HepG2 (cell line): ENCODE data around the gene NFX1. TPM values are rescaled to one million over a fixed set of nuclear protein-coding genes. Genes with fewer than 3 reads are reported as not detected.

ENCODE experiments used
- AGO2 ChIP-seq: fragments of 200-400 bp; formaldehyde crosslinking; optimal IDR thresholded peaks from 2 replicates; pipeline ENCODE3; 2017; ENCODE audit warnings: mild to moderate bottlenecking, low read depth, low read length, moderate library complexity
- AHR ChIP-seq: IDR thresholded peaks from 2 replicates; pipeline ENCODE4 v1.6.1; 2018; ENCODE audit warnings: missing genetic modification reagents, missing compliant biosample characterization
- ARNT ChIP-seq: fragments of 450-650 bp; IDR thresholded peaks from 2 replicates; pipeline ENCODE4 v1.6.1; 2017
- CBX5 ChIP-seq: sonication (generic); formaldehyde crosslinking; IDR thresholded peaks from 2 replicates; pipeline ENCODE4 v1.4.0; 2020; ENCODE audit warnings: missing genetic modification reagents, borderline replicate concordance
- CC2D1A ChIP-seq: sonication (generic); formaldehyde crosslinking; IDR thresholded peaks from 2 replicates; pipeline ENCODE4 v1.8.1; 2023; ENCODE audit warnings: mild to moderate bottlenecking, missing genetic modification reagents
- CENPX ChIP-seq: sonication (generic); formaldehyde crosslinking; IDR thresholded peaks from 2 replicates; pipeline ENCODE4 v1.9.0; 2021; ENCODE audit warnings: mild to moderate bottlenecking, missing genetic modification reagents, moderate library complexity
- CREM ChIP-seq, 2 experiments: sonication (generic) in 1 of 2; formaldehyde crosslinking in 1 of 2; IDR thresholded peaks; 2 replicates each; pipeline versions ENCODE4 v1.4.0 to v1.6.1; 2016 to 2020; ENCODE audit warnings: antibody characterized with exemption in 1 of 2, mild to moderate bottlenecking in 1 of 2, missing genetic modification reagents in 1 of 2
- KLF6 ChIP-seq: IDR thresholded peaks from 2 replicates; pipeline ENCODE4 v1.8.0; 2016; ENCODE audit warnings: missing biosample characterization, missing genetic modification reagents
- MAF1 ChIP-seq: sonication (generic); formaldehyde crosslinking; IDR thresholded peaks from 2 replicates; pipeline ENCODE4 v1.5.0; 2020; ENCODE audit warnings: missing genetic modification reagents, borderline replicate concordance
- MBNL3 ChIP-seq: fragments of 250-450 bp; sonication (Bioruptor Pico); conservative IDR thresholded peaks from 2 replicates; pipeline ENCODE4 v1.8.0; 2022; ENCODE audit warnings: mild to moderate bottlenecking, inconsistent platforms
- POGZ ChIP-seq: sonication (generic); formaldehyde crosslinking; IDR thresholded peaks from 2 replicates; pipeline ENCODE4 v1.4.0; 2020; ENCODE audit warnings: mild to moderate bottlenecking, missing genetic modification reagents
- POLR2AphosphoS5 ChIP-seq: IDR thresholded peaks from 2 replicates; pipeline ENCODE4 v1.6.1; 2012; ENCODE audit warnings: low read depth, low read length
- SP4 ChIP-seq: sonication (generic); formaldehyde crosslinking; IDR thresholded peaks from 2 replicates; pipeline ENCODE4 v1.8.1; 2023; ENCODE audit warnings: mild to moderate bottlenecking, missing genetic modification reagents
- ZNF451 ChIP-seq: sonication (generic); formaldehyde crosslinking; IDR thresholded peaks from 2 replicates; pipeline ENCODE4 v1.5.0; 2020; ENCODE audit warnings: mild to moderate bottlenecking, missing genetic modification reagents
- ZNF614 ChIP-seq: IDR thresholded peaks from 2 replicates; pipeline ENCODE4 v1.6.1; 2018; ENCODE audit warnings: missing biosample characterization, missing genetic modification reagents, inconsistent platforms, borderline replicate concordance
- polyA plus RNA-seq, 8 experiments: library from polyadenylated mRNA; depleted of rRNA in 3 of 8; stranded (reverse) in 7 of 8; unstranded in 1 of 8; fragments of >200 nt; fragmentation: Illumina TruSeq in 4 of 8; extraction: Trizol in 4 of 8; gene quantifications; 2 replicates each; pipeline versions ENCODE4 v1.2.1 to v1.2.3, GENCODE V29; 2011 to 2016; ENCODE audit warnings: low read depth in 4 of 8, missing spikeins in 1 of 8, mixed read lengths in 1 of 8; ENCODE audit not compliant: insufficient read depth in 1 of 8
- total RNA-seq, 5 experiments: library from RNA; depleted of rRNA; stranded (reverse); fragments of >200 nt; fragmentation: Illumina TruSeq; extraction: Trizol; gene quantifications; 2 replicates each; pipeline ENCODE4 v1.2.3, GENCODE V29; 2016; ENCODE audit warnings: low read depth in 1 of 5
- TF ChIP-seq, protein P1 (sequence below): sonication (generic); formaldehyde crosslinking; IDR thresholded peaks from 2 replicates; pipeline ENCODE4 v1.5.0; 2020; ENCODE audit warnings: mild to moderate bottlenecking, missing genetic modification reagents, borderline replicate concordance
- TF ChIP-seq, protein P2 (sequence below): sonication (generic); formaldehyde crosslinking; IDR thresholded peaks from 2 replicates; pipeline ENCODE4 v1.4.0; 2020; ENCODE audit warnings: low read depth, mild to moderate bottlenecking, missing genetic modification reagents
- TF ChIP-seq, protein P3 (sequence below): sonication (generic); formaldehyde crosslinking; IDR thresholded peaks from 2 replicates; pipeline ENCODE4 v1.5.1; 2020; ENCODE audit warnings: mild to moderate bottlenecking, missing genetic modification reagents

The NFX1 gene
- total and polyA plus RNA-seq, 2 of the 13 experiments (the other 11 are each of a cell fraction or from before 2014, with no cell fraction given): 23.9 to 27.5 TPM

DNA sequence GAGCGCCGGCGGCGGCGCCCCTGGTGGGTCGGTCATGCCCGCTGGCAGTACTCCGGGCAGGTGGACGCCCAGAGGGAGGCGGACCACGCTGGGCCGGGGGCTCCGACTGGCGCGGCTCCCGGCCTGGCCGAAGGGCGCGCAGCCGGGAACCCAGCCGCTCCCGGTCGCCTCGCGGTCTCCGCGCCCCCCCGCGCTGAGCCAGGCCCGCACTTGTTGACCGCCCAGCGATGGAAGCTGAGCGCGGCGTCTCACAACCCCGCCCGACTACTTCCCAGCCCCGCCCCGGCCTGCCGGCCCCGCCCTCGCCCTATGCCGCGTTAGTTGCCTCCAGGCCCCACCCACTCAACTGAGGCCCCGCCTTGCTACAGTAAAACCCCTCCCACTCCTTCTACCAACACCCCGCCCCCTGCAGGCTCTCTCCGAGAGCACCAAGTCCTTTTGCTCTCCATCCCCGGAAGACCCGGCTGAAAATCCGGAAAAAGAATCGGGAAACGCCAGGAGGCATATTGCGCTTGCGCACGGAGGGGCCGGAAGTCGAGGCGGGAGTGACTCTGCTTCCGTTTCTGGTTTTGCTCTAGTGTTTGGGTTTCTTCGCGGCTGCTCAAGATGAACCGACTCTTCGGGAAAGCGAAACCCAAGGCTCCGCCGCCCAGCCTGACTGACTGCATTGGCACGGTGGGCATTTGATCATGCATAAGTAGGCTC, 25.7 kb upstream of the NFX1 start, which contains the start of the genes BAG1 and CHMP5 (continued):
- TF ChIP-seq MBNL3 (CRISPR knock-in tag): no peak
- peak; percentile 62; the same call in 1 of the 2 replicates for TF ChIP-seq SP4 (CRISPR knock-in tag)
- TF ChIP-seq, protein P1, sequence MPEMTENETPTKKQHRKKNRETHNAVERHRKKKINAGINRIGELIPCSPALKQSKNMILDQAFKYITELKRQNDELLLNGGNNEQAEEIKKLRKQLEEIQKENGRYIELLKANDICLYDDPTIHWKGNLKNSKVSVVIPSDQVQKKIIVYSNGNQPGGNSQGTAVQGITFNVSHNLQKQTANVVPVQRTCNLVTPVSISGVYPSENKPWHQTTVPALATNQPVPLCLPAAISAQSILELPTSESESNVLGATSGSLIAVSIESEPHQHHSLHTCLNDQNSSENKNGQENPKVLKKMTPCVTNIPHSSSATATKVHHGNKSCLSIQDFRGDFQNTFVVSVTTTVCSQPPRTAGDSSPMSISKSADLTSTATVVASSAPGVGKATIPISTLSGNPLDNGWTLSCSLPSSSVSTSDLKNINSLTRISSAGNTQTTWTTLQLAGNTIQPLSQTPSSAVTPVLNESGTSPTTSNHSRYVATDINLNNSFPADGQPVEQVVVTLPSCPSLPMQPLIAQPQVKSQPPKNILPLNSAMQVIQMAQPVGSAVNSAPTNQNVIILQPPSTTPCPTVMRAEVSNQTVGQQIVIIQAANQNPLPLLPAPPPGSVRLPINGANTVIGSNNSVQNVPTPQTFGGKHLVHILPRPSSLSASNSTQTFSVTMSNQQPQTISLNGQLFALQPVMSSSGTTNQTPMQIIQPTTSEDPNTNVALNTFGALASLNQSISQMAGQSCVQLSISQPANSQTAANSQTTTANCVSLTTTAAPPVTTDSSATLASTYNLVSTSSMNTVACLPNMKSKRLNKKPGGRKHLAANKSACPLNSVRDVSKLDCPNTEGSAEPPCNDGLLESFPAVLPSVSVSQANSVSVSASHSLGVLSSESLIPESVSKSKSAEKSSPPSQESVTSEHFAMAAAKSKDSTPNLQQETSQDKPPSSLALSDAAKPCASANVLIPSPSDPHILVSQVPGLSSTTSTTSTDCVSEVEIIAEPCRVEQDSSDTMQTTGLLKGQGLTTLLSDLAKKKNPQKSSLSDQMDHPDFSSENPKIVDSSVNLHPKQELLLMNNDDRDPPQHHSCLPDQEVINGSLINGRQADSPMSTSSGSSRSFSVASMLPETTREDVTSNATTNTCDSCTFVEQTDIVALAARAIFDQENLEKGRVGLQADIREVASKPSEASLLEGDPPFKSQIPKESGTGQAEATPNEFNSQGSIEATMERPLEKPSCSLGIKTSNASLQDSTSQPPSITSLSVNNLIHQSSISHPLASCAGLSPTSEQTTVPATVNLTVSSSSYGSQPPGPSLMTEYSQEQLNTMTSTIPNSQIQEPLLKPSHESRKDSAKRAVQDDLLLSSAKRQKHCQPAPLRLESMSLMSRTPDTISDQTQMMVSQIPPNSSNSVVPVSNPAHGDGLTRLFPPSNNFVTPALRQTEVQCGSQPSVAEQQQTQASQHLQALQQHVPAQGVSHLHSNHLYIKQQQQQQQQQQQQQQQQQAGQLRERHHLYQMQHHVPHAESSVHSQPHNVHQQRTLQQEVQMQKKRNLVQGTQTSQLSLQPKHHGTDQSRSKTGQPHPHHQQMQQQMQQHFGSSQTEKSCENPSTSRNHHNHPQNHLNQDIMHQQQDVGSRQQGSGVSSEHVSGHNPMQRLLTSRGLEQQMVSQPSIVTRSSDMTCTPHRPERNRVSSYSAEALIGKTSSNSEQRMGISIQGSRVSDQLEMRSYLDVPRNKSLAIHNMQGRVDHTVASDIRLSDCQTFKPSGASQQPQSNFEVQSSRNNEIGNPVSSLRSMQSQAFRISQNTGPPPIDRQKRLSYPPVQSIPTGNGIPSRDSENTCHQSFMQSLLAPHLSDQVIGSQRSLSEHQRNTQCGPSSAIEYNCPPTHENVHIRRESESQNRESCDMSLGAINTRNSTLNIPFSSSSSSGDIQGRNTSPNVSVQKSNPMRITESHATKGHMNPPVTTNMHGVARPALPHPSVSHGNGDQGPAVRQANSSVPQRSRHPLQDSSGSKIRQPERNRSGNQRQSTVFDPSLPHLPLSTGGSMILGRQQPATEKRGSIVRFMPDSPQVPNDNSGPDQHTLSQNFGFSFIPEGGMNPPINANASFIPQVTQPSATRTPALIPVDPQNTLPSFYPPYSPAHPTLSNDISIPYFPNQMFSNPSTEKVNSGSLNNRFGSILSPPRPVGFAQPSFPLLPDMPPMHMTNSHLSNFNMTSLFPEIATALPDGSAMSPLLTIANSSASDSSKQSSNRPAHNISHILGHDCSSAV (CRISPR knock-in tag): no peak
- TF ChIP-seq ARNT: no peak
- TF ChIP-seq POLR2AphosphoS5: peak; percentile 82
- no peak; the same call in 1 of the 2 replicates for TF ChIP-seq ZNF614 (CRISPR knock-in tag)
- no peak for TF ChIP-seq KLF6 (CRISPR knock-in tag)
- TF ChIP-seq AHR: 0 out of 2 replicates have a peak, but pooled peaks have one; percentile 26
- TF ChIP-seq CC2D1A (CRISPR knock-in tag): no peak
- peak; percentile 48; the same call in 1 of the 2 replicates for TF ChIP-seq POGZ (CRISPR knock-in tag)
- 0 out of 2 replicates have a peak, but pooled peaks have one; percentile 21 for TF ChIP-seq ZNF451 (CRISPR knock-in tag)
- TF ChIP-seq CREM (IDR thresholded peaks at IDR 0.05): peak; percentile 80
- TF ChIP-seq CREM (CRISPR knock-in tag; IDR thresholded peaks at IDR 0.05): no peak
- TF ChIP-seq CENPX (CRISPR knock-in tag): no peak
- TF ChIP-seq, protein P2, sequence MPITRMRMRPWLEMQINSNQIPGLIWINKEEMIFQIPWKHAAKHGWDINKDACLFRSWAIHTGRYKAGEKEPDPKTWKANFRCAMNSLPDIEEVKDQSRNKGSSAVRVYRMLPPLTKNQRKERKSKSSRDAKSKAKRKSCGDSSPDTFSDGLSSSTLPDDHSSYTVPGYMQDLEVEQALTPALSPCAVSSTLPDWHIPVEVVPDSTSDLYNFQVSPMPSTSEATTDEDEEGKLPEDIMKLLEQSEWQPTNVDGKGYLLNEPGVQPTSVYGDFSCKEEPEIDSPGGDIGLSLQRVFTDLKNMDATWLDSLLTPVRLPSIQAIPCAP (CRISPR knock-in tag): no peak
- no peak for TF ChIP-seq AGO2
- TF ChIP-seq, protein P3, sequence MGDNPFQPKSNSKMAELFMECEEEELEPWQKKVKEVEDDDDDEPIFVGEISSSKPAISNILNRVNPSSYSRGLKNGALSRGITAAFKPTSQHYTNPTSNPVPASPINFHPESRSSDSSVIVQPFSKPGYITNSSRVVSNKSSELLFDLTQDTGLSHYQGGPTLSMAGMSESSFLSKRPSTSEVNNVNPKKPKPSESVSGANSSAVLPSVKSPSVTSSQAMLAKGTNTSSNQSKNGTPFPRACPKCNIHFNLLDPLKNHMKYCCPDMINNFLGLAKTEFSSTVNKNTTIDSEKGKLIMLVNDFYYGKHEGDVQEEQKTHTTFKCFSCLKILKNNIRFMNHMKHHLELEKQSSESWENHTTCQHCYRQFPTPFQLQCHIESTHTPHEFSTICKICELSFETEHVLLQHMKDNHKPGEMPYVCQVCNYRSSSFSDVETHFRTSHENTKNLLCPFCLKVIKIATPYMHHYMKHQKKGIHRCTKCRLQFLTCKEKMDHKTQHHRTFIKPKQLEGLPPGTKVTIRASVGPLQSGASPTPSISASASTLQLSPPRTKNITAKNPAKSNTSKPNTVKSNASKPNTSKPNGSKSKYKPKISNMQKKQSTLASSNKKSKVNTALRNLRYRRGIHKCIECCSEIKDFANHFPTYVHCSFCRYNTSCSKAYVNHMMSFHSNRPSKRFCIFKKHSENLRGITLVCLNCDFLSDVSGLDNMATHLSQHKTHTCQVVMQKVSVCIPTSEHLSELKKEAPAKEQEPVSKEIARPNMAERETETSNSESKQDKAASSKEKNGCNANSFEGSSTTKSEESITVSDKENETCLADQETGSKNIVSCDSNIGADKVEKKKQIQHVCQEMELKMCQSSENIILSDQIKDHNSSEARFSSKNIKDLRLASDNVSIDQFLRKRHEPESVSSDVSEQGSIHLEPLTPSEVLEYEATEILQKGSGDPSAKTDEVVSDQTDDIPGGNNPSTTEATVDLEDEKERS (CRISPR knock-in tag): 0 out of 2 replicates have a peak, but pooled peaks have one; percentile 35
- TF ChIP-seq MAF1 (CRISPR knock-in tag): 0 out of 2 replicates have a peak, but pooled peaks have one; percentile 7
- TF ChIP-seq CBX5 (CRISPR knock-in tag): no peak
